AG10803 (cell line): ENCODE results near the gene PAM.
A peak's percentile ranks its signal among the peaks of the same experiment; 100 is the strongest.

Source experiments
- DNase-seq: peaks from one replicate; pipeline ENCODE4 v3.0.0; 2010; ENCODE audit warnings: low read depth
- H3K4me3 ChIP-seq: 2 replicates; pipeline ENCODE4 v1.5.1; 2011; ENCODE audit warnings: mild to moderate bottlenecking, low read length, control low read depth
- CTCF ChIP-seq: conservative IDR thresholded peaks from 2 replicates; pipeline ENCODE4 v1.5.1; 2011; ENCODE audit warnings: mild to moderate bottlenecking, low read length, control low read depth, inconsistent platforms

PAM gene

GRCh38 chr5:102778478-102778877 lies 23.4 kb downstream of the PAM start:
- no peak for TF ChIP-seq CTCF
- peak; percentile 78 for DNase-seq

GRCh38 chr5:102781359-102781758 lies 26.3 kb downstream of the PAM start:
- no peak for TF ChIP-seq CTCF
- DNase-seq = no peak
- no peak overlapping the region for H3K4me3 ChIP-seq

More at GRCh38 chr5:102778478-102778877, 23.4 kb downstream of the PAM start:
- H3K4me3 ChIP-seq = no peak overlapping the region; the same call in 1 of the 2 replicates

GRCh38 chr5:102781786-102782185 lies 26.7 kb downstream of the PAM start:
- no peak for DNase-seq
- TF ChIP-seq CTCF = no peak
- H3K4me3 ChIP-seq = no peak overlapping the region

- DNase-seq = no peak
- no peak for TF ChIP-seq CTCF
- no peak overlapping the region for H3K4me3 ChIP-seq
Measured at GRCh38 chr5:102782217-102782872, 27.2 kb downstream of the PAM start.

GRCh38 chr5:102787134-102787533 lies 32.0 kb downstream of the PAM start:
- no peak for DNase-seq
- no peak for TF ChIP-seq CTCF
- no peak overlapping the region for H3K4me3 ChIP-seq

- TF ChIP-seq CTCF = no peak
- DNase-seq = no peak
- H3K4me3 ChIP-seq = no peak overlapping the region
Measured at GRCh38 chr5:102788788-102789187, 33.7 kb downstream of the PAM start.

- DNase-seq = no peak
Measured at GRCh38 chr5:102789469-102789868, 34.4 kb downstream of the PAM start.

More at GRCh38 chr5:102789469-102789868, 34.4 kb downstream of the PAM start:
- TF ChIP-seq CTCF = no peak
- no peak overlapping the region for H3K4me3 ChIP-seq
